Inflammatory macrophage treated with lipopolysaccharide for 4 hours (primary cell): ENCODE measurements around the gene GLRX.
A peak's percentile ranks its signal among the peaks of the same experiment; 100 is the strongest.

ENCODE experiments used
- DNase-seq: peaks from one replicate; pipeline ENCODE4 v3.0.0-alpha.2; 2020

GLRX gene

DNA sequence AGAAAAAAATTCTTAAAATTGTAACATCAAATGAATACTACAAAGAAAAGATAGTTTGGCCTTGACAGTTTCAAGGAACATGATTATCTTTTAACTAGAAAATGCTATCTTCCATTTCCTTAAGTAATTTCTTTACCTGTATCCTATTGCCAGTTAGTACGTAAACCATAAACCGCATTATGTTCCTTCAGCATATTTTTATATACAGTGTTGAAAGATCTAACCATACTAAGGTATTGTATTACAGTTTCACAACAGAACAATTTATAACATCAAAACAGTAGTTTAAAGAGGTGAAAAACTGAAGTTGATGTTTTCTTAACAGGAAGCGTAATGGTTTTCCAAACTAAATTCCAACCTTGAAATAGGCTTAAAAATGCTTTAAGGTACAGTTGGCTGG is 45.1 kb downstream of the GLRX start:
- no peak for DNase-seq

GRCh38 chr5:95773335-95774059 is 49.0 kb downstream of the GLRX start:
- DNase-seq, result peak; percentile 36

- no peak for DNase-seq
Observed at GRCh38 chr5:95771892-95772291, 50.6 kb downstream of the GLRX start.

DNA sequence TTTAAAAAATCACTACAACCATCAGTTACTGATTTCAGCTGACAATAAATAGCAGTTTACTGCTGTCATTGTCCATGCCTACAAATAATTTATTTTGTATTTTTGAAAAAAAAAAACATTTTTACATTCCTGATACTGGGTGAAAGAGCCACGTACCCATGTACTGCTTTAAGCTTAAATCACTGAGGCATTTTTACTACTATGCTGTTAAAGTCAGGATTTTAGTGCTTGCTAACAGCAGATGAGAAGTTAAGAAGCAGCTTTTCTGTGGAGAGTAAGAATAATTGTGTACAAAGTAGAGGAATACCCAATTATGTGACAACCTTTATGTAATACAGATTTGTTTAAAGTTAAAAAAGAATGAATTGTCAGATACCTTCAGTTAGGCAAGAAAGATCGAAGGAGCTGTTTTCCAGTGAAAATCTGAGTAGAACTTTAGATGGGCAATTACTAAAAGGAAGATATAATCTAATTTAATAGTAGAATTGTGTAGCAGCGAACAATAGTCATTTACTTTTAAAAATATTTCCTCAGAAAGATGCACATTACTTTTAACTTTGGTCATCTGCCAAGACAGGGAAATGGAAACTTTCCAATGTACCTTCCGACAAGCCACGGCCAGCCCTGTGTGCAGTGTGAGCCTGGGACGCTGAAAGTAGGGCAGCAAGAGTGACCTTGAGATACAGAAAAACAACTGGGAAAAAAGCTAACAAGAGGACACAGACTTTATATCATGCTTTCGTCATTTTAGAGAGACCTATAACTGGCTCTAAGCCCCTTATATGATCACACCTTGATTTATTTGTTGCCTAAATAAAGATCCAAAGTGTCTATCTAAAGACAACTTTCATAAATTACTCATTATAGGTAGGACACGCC is 51.5 kb downstream of the GLRX start:
- DNase-seq, result no peak

- DNase-seq, result no peak
Observed at GRCh38 chr5:95768731-95769130, 53.8 kb downstream of the GLRX start.

DNA sequence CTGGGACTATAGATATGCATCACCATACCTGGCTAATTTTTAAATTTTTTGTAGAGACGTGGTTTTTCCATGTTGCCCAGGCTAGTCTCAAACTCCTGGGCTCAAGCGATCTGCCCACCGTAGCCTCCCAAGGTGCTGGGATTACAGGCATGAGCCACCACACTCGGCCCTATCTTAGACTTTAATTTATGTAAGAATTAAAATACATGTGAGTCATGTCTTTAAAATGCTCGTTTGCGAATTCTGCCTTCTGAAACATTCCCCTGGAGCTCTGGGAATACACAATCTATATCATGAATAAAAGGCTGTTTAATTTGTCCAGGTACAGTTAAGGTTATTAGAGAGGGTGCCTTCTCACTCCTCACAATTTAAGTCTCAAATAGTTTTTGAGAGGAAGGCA is 58.6 kb downstream of the GLRX start:
- no peak for DNase-seq
